ENCODE data around the gene GYPC. TPM values are rescaled to one million over a fixed set of nuclear protein-coding genes. Genes with fewer than 3 reads are reported as not detected.

Gene GYPC
- total RNA-seq, 4 donors from 2014 or later, result 93.4 to 151 (median 108) TPM

- H3K27ac ChIP-seq, result no peak overlapping the region
- no peaks in the 10 kb centered on the region for H3K36me3 ChIP-seq
- no peaks in the 10 kb centered on the region for H3K27me3 ChIP-seq
- TF ChIP-seq CTCF (IDR thresholded peaks at IDR 0.05), result no peak
- TF ChIP-seq EP300 (IDR thresholded peaks at IDR 0.05), result no peak
- TF ChIP-seq POLR2AphosphoS5 (IDR thresholded peaks at IDR 0.05), result no peak
- no peak for TF ChIP-seq POLR2A (IDR thresholded peaks at IDR 0.05)
- H3K4me3 ChIP-seq, result no peak overlapping the region
- H3K4me1 ChIP-seq, result peaks cover 3 to 12% (median 7%) of the 10 kb centered on the region in 3 donors
- no peaks in the 10 kb centered on the region for H3K9me3 ChIP-seq
- no peak for ATAC-seq
- WGBS, 2 donors (ENCODE audit: low coverage in 1 of 2), result 83 to 100% methylated on average over 1 to 2 of the region's 3 CpGs
These were observed 5.0 kb upstream of the GYPC start for GRCh38 chr2:126650994-126651393.

GRCh38 chr2:126652323-126652891 lies 3.6 kb upstream of the GYPC start:
- ATAC-seq, result no peak
- H3K27me3 ChIP-seq, result no peaks in the 10 kb centered on the region
- no peak overlapping the region for H3K27ac ChIP-seq
- H3K4me1 ChIP-seq, result peaks cover 3 to 17% (median 8%) of the 10 kb centered on the region in 3 donors
- no peaks in the 10 kb centered on the region for H3K9me3 ChIP-seq
- WGBS, 2 donors (ENCODE audit: low coverage in 1 of 2), result 75 to 92% methylated on average over 1 of the region's 1 CpG
- H3K36me3 ChIP-seq, result no peaks in the 10 kb centered on the region
- no peak for TF ChIP-seq EP300 (IDR thresholded peaks at IDR 0.05)
- no peak for TF ChIP-seq CTCF (IDR thresholded peaks at IDR 0.05)
- TF ChIP-seq POLR2A (IDR thresholded peaks at IDR 0.05), result no peak
- no peak for TF ChIP-seq POLR2AphosphoS5 (IDR thresholded peaks at IDR 0.05)
- H3K4me3 ChIP-seq, result no peak overlapping the region

- no peak for ATAC-seq
- Histone ChIP-seq H3K36me3 (no peaks in the 10 kb centered on the region), H3K27ac (no peak overlapping the region), H3K4me3 (no peak overlapping the region), H3K4me1 (peaks cover 3 to 24% (median 14%) of the 10 kb centered on the region in 3 donors), H3K9me3 (no peaks in the 10 kb centered on the region), H3K27me3 (no peaks in the 10 kb centered on the region)
- 79 to 86% methylated on average over 3 to 4 of the region's 4 CpGs for whole genome bisulfite sequencing, 2 donors (ENCODE audit: low coverage in 1 of 2)
- TF ChIP-seq POLR2A (IDR thresholded peaks at IDR 0.05) (no peak), EP300 (IDR thresholded peaks at IDR 0.05) (no peak), CTCF (IDR thresholded peaks at IDR 0.05) (no peak), POLR2AphosphoS5 (IDR thresholded peaks at IDR 0.05) (no peak)
These were observed 2.8 kb upstream of the GYPC start for GRCh38 chr2:126653109-126653508.

GRCh38 chr2:126653761-126654160 lies 2.2 kb upstream of the GYPC start:
- Histone ChIP-seq H3K27me3 (no peaks in the 10 kb centered on the region), H3K9me3 (no peaks in the 10 kb centered on the region), H3K4me1 (peaks cover 3 to 31% (median 17%) of the 10 kb centered on the region in 3 donors), H3K27ac (no peak overlapping the region), H3K36me3 (no peaks in the 10 kb centered on the region), H3K4me3 (no peak overlapping the region)
- ATAC-seq, result no peak
- 88 to 93% methylated on average over 4 of the region's 4 CpGs for WGBS, 2 donors (ENCODE audit: low coverage in 1 of 2)
- no peak for TF ChIP-seq POLR2A (IDR thresholded peaks at IDR 0.05)
- TF ChIP-seq POLR2AphosphoS5 (IDR thresholded peaks at IDR 0.05), result no peak
- no peak for TF ChIP-seq EP300 (IDR thresholded peaks at IDR 0.05)
- no peak for TF ChIP-seq CTCF (IDR thresholded peaks at IDR 0.05)

GRCh38 chr2:126655051-126655450 lies 907 bp upstream of the GYPC start:
- H3K4me1 ChIP-seq, result peaks cover 3 to 44% (median 27%) of the 10 kb centered on the region in 3 donors
- no peak for ATAC-seq

More at GRCh38 chr2:126655051-126655450, 907 bp upstream of the GYPC start:
- H3K27ac ChIP-seq, result peak overlapping the region; percentile 79 to 99 (median 98)
- no peaks in the 10 kb centered on the region for H3K36me3 ChIP-seq
- 63% methylated on average over 5 of the region's 7 CpGs; no CpG with 5 or more reads in 1 of the 2 donors for WGBS, 2 donors (ENCODE audit: low coverage in 1 of 2)
- peak overlapping the region in 1 of 2 donors; percentile 82 for H3K4me3 ChIP-seq
- H3K9me3 ChIP-seq, result no peaks in the 10 kb centered on the region
- H3K27me3 ChIP-seq, result no peaks in the 10 kb centered on the region
- TF ChIP-seq EP300 (IDR thresholded peaks at IDR 0.05), result no peak
- no peak for TF ChIP-seq POLR2A (IDR thresholded peaks at IDR 0.05)
- TF ChIP-seq POLR2AphosphoS5 (IDR thresholded peaks at IDR 0.05), result no peak
- no peak for TF ChIP-seq CTCF (IDR thresholded peaks at IDR 0.05)
